ENCODE measurements around the gene OXER1.

OXER1 gene

DNA sequence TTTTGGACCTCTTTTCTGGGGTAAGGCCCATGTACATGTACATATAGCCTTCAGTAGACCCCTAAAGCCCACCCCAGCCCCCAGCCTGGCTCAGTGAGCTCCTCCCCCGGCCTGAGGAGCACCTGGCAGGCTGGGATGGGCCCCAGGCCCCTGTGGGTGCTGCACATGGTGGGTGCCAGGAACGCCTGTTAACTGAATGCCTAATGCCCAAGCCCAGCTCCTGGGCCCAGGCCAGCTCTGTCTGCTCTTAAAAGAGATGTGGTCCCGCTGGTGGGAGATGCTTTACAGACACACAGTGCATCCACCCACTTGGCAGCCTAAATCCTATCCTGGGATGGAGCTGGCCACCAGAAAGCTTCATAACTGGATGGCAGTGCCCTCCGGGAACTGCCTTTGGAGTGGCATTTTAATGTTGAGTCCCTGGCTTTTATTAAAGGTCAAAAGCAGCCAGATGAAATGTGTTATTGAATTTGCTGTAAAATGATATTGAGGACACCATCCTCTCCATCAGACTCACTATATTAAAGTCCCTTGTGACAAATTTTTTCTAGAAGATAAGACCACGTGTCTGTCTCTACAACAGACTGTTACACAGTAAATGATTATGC, 7.7 kb upstream of the OXER1 start:
- H2AFZ ChIP-seq (ENCODE audit: low read depth) = no peak overlapping the region
- H3K4me2 ChIP-seq = no peak overlapping the region
- H3K9ac ChIP-seq = no peak overlapping the region
- H3K79me2 ChIP-seq (ENCODE audit: insufficient read depth, low read depth) = no peaks in the 10 kb centered on the region
- no peaks in the 10 kb centered on the region for H3K27me3 ChIP-seq (ENCODE audit: insufficient read depth, low read depth)
- TF ChIP-seq CTCF (conservative IDR thresholded peaks at IDR 0.05; ENCODE audit: low read depth, low read length) = no peak
- H3K4me1 ChIP-seq (ENCODE audit: low read depth, poor library complexity, severe bottlenecking) = peaks cover 19% of the 10 kb centered on the region
- no peaks in the 10 kb centered on the region for H3K36me3 ChIP-seq (ENCODE audit: insufficient read depth)
- H4K20me1 ChIP-seq (ENCODE audit: insufficient read depth) = no peaks in the 10 kb centered on the region
- H3K4me3 ChIP-seq (IDR thresholded peaks at IDR 0.05; ENCODE audit: insufficient read depth, low read depth, low read length) = no peak overlapping the region
- no peak overlapping the region for H3K27ac ChIP-seq

DNA sequence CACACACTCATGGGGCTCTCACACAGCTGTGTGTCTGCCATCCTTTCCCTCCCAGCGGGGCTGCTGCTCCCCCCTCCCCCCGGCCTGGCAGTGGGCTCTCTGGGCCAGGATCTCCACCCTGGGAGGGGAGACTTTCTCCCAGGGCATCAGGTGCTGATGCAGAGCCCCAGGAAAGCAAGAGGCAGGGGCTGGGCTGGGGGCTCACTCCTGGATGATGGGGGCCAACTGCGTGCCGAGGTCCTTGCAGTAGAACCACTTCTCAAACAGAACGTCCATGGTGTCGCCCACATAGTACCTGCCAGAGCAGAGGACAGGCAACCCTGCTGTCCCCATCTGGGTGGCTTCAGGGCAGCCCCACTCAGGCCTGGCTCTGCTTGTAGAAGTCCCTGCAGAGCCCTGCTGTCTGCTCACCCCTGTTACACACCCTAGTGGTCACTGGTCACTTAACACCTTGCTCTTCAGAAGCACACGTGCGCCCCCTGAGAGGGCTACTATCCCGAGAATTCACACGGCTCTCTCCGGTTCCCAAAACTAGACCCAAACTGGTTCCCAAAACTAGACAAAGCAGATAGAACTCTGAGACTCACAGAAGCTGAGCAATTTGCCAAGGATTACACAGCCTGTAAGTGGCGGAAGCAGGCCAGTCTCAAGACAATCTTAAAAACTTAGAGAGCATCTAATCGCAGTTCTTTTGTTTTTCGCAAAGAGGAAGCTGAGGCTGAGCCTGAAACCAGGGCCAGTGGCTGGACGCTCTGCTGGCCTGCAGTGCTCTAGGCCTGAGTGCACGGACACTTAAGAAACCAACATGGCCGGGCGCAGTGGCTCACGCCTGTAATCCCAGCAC, 6.6 kb upstream of the OXER1 start:
- no peak overlapping the region for H3K9ac ChIP-seq
- peaks cover 9% of the 10 kb centered on the region for H3K4me1 ChIP-seq (ENCODE audit: low read depth, poor library complexity, severe bottlenecking)
- H3K27ac ChIP-seq = no peak overlapping the region
- H3K27me3 ChIP-seq (ENCODE audit: insufficient read depth, low read depth) = no peaks in the 10 kb centered on the region
- H3K79me2 ChIP-seq (ENCODE audit: insufficient read depth, low read depth) = no peaks in the 10 kb centered on the region
- no peak overlapping the region for H3K4me2 ChIP-seq
- no peak overlapping the region for H2AFZ ChIP-seq (ENCODE audit: low read depth)
- H3K36me3 ChIP-seq (ENCODE audit: insufficient read depth) = no peaks in the 10 kb centered on the region
- TF ChIP-seq CTCF (conservative IDR thresholded peaks at IDR 0.05; ENCODE audit: low read depth, low read length) = peak; percentile 49
- H3K4me3 ChIP-seq (IDR thresholded peaks at IDR 0.05; ENCODE audit: insufficient read depth, low read depth, low read length) = no peak overlapping the region
- no peaks in the 10 kb centered on the region for H4K20me1 ChIP-seq (ENCODE audit: insufficient read depth)

- H3K4me3 ChIP-seq (IDR thresholded peaks at IDR 0.05; ENCODE audit: insufficient read depth, low read depth, low read length) = no peak overlapping the region
- no peaks in the 10 kb centered on the region for H3K79me2 ChIP-seq (ENCODE audit: insufficient read depth, low read depth)
- no peak overlapping the region for H2AFZ ChIP-seq (ENCODE audit: low read depth)
- no peak overlapping the region for H3K27ac ChIP-seq
- no peak overlapping the region for H3K4me2 ChIP-seq
- TF ChIP-seq CTCF (conservative IDR thresholded peaks at IDR 0.05; ENCODE audit: low read depth, low read length) = no peak
- no peaks in the 10 kb centered on the region for H4K20me1 ChIP-seq (ENCODE audit: insufficient read depth)
- peaks cover 2% of the 10 kb centered on the region for H3K4me1 ChIP-seq (ENCODE audit: low read depth, poor library complexity, severe bottlenecking)
- H3K36me3 ChIP-seq (ENCODE audit: insufficient read depth) = no peaks in the 10 kb centered on the region
- H3K27me3 ChIP-seq (ENCODE audit: insufficient read depth, low read depth) = no peaks in the 10 kb centered on the region
- no peak overlapping the region for H3K9ac ChIP-seq
Observed at GRCh38 chr2:42769583-42770287, 5.8 kb upstream of the OXER1 start.

DNA sequence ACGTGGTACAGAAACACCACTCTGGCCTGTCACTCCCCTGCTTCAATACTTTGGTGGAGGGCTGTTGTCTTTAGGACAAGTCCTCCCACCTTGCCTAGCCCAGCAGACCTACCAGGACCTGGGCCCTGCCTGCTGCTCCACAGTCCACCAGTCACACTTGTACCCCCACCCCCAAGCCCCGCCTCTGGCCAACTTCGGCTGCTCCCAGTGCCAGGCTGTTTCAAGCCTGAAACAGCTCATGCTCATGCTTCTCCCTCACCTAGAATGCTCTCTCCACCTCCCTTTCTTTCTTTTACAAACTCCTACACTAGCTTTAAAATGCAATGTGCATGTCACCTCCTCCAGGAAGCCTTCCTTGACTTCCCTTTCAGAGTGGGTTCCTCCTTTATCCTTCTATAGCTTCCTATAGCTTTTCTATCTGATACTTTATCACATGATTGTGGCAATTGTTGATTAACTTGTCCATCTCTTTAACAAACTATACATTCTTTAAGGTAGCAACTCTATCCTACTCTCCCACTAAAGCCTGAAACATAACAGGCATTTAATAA, 4.8 kb upstream of the OXER1 start:
- TF ChIP-seq CTCF (conservative IDR thresholded peaks at IDR 0.05; ENCODE audit: low read depth, low read length) = no peak
- Histone ChIP-seq H3K79me2 (ENCODE audit: insufficient read depth, low read depth) (no peaks in the 10 kb centered on the region), H2AFZ (ENCODE audit: low read depth) (no peak overlapping the region), H3K27ac (no peak overlapping the region), H3K9ac (no peak overlapping the region), H3K4me1 (ENCODE audit: low read depth, poor library complexity, severe bottlenecking) (no peaks in the 10 kb centered on the region), H3K4me3 (IDR thresholded peaks at IDR 0.05; ENCODE audit: insufficient read depth, low read depth, low read length) (no peak overlapping the region), H3K36me3 (ENCODE audit: insufficient read depth) (no peaks in the 10 kb centered on the region), H3K4me2 (no peak overlapping the region), H4K20me1 (ENCODE audit: insufficient read depth) (no peaks in the 10 kb centered on the region), H3K27me3 (ENCODE audit: insufficient read depth, low read depth) (no peaks in the 10 kb centered on the region)

Data from KMS-11 (cell line).